HepG2 (cell line): ENCODE measurements around the gene ZCCHC24. TPM values are rescaled to one million over a fixed set of nuclear protein-coding genes. Genes with fewer than 3 reads are reported as not detected.
A peak's percentile ranks its signal among the peaks of the same experiment; 100 is the strongest.

Source experiments
- BORCS8-MEF2B ChIP-seq: sonication (generic); formaldehyde crosslinking; IDR thresholded peaks from 2 replicates; pipeline ENCODE4 v1.8.0; 2022; ENCODE audit warnings: mild to moderate bottlenecking, missing genetic modification reagents
- MEIS2 ChIP-seq: sonication (generic); formaldehyde crosslinking; IDR thresholded peaks from 2 replicates; pipeline ENCODE4 v1.9.0; 2021; ENCODE audit warnings: mild to moderate bottlenecking, missing genetic modification reagents
- RCOR2 ChIP-seq: IDR thresholded peaks from 2 replicates; pipeline ENCODE4 v1.6.1; 2016; ENCODE audit warnings: missing biosample characterization, missing genetic modification reagents
- SATB2 ChIP-seq: sonication (generic); formaldehyde crosslinking; IDR thresholded peaks from 2 replicates; pipeline ENCODE4 v1.5.0; 2020; ENCODE audit warnings: missing genetic modification reagents
- U2AF1 ChIP-seq: fragments of 200-400 bp; formaldehyde crosslinking; optimal IDR thresholded peaks from 2 replicates; pipeline ENCODE3; 2017; ENCODE audit warnings: mild to moderate bottlenecking, low read depth, low read length
- ZFY ChIP-seq: sonication (generic); formaldehyde crosslinking; IDR thresholded peaks from 2 replicates; pipeline ENCODE4 v1.4.0; 2020; ENCODE audit warnings: missing genetic modification reagents
- ZKSCAN8 ChIP-seq: IDR thresholded peaks from 2 replicates; pipeline ENCODE4 v1.6.1; 2016; ENCODE audit warnings: borderline replicate concordance, missing genetic modification reagents, missing compliant biosample characterization
- ZNF331 ChIP-seq: sonication (generic); formaldehyde crosslinking; IDR thresholded peaks from 2 replicates; pipeline ENCODE4 v1.4.0; 2020; ENCODE audit warnings: missing genetic modification reagents
- polyA plus RNA-seq, 8 experiments: library from polyadenylated mRNA; depleted of rRNA in 3 of 8; stranded (reverse) in 7 of 8; unstranded in 1 of 8; fragments of >200 nt; fragmentation: Illumina TruSeq in 4 of 8; extraction: Trizol in 4 of 8; gene quantifications; 2 replicates each; pipeline versions ENCODE4 v1.2.1 to v1.2.3, GENCODE V29; 2011 to 2016; ENCODE audit warnings: low read depth in 4 of 8, missing spikeins in 1 of 8, mixed read lengths in 1 of 8; ENCODE audit not compliant: insufficient read depth in 1 of 8
- total RNA-seq, 5 experiments: library from RNA; depleted of rRNA; stranded (reverse); fragments of >200 nt; fragmentation: Illumina TruSeq; extraction: Trizol; gene quantifications; 2 replicates each; pipeline ENCODE4 v1.2.3, GENCODE V29; 2016; ENCODE audit warnings: low read depth in 1 of 5
- TF ChIP-seq, protein P1 (sequence below): IDR thresholded peaks from 2 replicates; pipeline ENCODE4 v1.6.1; 2016; ENCODE audit warnings: low read depth
- TF ChIP-seq, protein P2 (sequence below): sonication (generic); formaldehyde crosslinking; IDR thresholded peaks from 2 replicates; pipeline ENCODE4 v1.4.0; 2020; ENCODE audit warnings: missing genetic modification reagents
- TF ChIP-seq, protein P3 (sequence below): sonication (generic); formaldehyde crosslinking; IDR thresholded peaks from 2 replicates; pipeline ENCODE4 v1.4.0; 2020; ENCODE audit warnings: missing genetic modification reagents
- TF ChIP-seq, protein P4 (sequence below): sonication (generic); formaldehyde crosslinking; conservative IDR thresholded peaks from 2 replicates; pipeline ENCODE4 v1.8.1; 2023; ENCODE audit warnings: missing genetic modification reagents
- TF ChIP-seq, protein P5 (sequence below): sonication (generic); formaldehyde crosslinking; IDR thresholded peaks from 2 replicates; pipeline ENCODE4 v1.9.0; 2021; ENCODE audit warnings: missing genetic modification reagents, mild to moderate bottlenecking, borderline replicate concordance
- TF ChIP-seq, protein P6 (sequence below): sonication (generic); formaldehyde crosslinking; IDR thresholded peaks from 2 replicates; pipeline ENCODE4 v1.5.1; 2020; ENCODE audit warnings: missing genetic modification reagents, mild to moderate bottlenecking, borderline replicate concordance
- TF ChIP-seq, protein P7 (sequence below): sonication (generic); formaldehyde crosslinking; IDR thresholded peaks from 2 replicates; pipeline ENCODE4 v1.4.0; 2020; ENCODE audit warnings: missing genetic modification reagents
- TF ChIP-seq, protein P8 (sequence below): sonication (generic); formaldehyde crosslinking; IDR thresholded peaks from 2 replicates; pipeline ENCODE4 v1.9.0; 2022; ENCODE audit warnings: low read depth, missing genetic modification reagents

Gene ZCCHC24
- total and polyA plus RNA-seq, 2 of the 13 experiments (the other 11 are each of a cell fraction or from before 2014, with no cell fraction given): 3.1 to 7.9 TPM

DNA sequence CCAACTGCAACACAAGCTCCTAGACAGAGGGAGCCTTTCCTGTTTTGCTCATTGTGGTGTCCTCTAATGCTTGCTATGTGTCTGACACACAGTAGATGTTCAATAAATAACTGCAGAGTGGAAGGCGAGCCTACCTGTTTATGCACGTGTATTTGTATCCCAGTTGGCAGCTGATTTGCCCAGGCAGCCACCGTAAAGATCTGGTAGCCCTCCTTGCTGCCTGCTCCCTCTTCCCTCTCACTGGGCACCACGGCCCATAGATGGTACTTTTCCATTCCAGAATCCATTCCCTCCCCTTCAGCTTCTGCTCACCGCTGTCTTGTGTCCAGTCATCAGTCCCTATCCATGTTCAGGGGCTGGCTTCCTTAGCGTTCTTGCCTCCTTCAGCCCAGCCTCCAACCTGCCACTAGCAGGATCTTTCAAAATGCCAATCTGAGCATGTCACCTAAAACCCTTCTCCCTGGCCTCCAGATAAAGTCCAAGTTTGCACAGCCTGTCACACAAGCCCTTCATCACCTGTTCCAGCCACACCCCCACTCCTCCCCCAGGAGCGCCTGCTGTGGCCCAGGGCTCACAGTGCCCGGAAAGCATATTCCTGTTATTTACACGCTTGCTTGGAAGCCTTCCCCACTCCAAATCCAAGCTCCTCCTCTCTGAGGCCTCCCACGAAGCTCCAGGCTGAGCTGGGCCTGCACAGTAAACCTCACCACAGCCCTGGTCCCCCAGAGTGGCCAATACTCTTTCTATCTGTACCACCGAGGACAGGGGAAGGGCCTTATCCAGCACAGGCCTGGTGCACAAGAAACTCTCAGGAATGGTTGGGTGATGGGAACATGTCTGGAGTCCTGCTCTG, 21.0 kb downstream of the ZCCHC24 start (continued):
- TF ChIP-seq, protein P1, sequence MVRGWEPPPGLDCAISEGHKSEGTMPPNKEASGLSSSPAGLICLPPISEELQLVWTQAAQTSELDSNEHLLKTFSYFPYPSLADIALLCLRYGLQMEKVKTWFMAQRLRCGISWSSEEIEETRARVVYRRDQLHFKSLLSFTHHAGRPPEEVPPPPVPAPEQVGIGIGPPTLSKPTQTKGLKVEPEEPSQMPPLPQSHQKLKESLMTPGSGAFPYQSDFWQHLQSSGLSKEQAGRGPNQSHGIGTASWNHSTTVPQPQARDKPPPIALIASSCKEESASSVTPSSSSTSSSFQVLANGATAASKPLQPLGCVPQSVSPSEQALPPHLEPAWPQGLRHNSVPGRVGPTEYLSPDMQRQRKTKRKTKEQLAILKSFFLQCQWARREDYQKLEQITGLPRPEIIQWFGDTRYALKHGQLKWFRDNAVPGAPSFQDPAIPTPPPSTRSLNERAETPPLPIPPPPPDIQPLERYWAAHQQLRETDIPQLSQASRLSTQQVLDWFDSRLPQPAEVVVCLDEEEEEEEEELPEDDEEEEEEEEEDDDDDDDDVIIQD (CRISPR knock-in tag): peak; percentile 70; the same call in 1 of the 2 replicates
- TF ChIP-seq, protein P2, sequence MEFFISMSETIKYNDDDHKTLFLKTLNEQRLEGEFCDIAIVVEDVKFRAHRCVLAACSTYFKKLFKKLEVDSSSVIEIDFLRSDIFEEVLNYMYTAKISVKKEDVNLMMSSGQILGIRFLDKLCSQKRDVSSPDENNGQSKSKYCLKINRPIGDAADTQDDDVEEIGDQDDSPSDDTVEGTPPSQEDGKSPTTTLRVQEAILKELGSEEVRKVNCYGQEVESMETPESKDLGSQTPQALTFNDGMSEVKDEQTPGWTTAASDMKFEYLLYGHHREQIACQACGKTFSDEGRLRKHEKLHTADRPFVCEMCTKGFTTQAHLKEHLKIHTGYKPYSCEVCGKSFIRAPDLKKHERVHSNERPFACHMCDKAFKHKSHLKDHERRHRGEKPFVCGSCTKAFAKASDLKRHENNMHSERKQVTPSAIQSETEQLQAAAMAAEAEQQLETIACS: no peak
- peak; percentile 22; the same call in 1 of the 2 replicates for TF ChIP-seq ZKSCAN8 (CRISPR knock-in tag)
- TF ChIP-seq, protein P3, sequence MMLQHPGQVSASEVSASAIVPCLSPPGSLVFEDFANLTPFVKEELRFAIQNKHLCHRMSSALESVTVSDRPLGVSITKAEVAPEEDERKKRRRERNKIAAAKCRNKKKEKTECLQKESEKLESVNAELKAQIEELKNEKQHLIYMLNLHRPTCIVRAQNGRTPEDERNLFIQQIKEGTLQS (CRISPR knock-in tag): peak; percentile 65; the same call in 1 of the 2 replicates
- TF ChIP-seq ZFY: peak; percentile 65; the same call in 1 of the 2 replicates
- 0 out of 2 replicates have a peak, but pooled peaks have one; percentile 25 for TF ChIP-seq BORCS8-MEF2B (CRISPR knock-in tag)
- TF ChIP-seq, protein P4, sequence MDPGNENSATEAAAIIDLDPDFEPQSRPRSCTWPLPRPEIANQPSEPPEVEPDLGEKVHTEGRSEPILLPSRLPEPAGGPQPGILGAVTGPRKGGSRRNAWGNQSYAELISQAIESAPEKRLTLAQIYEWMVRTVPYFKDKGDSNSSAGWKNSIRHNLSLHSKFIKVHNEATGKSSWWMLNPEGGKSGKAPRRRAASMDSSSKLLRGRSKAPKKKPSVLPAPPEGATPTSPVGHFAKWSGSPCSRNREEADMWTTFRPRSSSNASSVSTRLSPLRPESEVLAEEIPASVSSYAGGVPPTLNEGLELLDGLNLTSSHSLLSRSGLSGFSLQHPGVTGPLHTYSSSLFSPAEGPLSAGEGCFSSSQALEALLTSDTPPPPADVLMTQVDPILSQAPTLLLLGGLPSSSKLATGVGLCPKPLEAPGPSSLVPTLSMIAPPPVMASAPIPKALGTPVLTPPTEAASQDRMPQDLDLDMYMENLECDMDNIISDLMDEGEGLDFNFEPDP (CRISPR knock-in tag): 0 out of 2 replicates have a peak, but pooled peaks have one; percentile 62
- TF ChIP-seq, protein P5, sequence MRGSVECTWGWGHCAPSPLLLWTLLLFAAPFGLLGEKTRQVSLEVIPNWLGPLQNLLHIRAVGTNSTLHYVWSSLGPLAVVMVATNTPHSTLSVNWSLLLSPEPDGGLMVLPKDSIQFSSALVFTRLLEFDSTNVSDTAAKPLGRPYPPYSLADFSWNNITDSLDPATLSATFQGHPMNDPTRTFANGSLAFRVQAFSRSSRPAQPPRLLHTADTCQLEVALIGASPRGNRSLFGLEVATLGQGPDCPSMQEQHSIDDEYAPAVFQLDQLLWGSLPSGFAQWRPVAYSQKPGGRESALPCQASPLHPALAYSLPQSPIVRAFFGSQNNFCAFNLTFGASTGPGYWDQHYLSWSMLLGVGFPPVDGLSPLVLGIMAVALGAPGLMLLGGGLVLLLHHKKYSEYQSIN (CRISPR knock-in tag): no peak
- TF ChIP-seq ZNF331 (CRISPR knock-in tag): 0 out of 2 replicates have a peak, but pooled peaks have one; percentile 40
- peak; percentile 70 for TF ChIP-seq U2AF1
- TF ChIP-seq RCOR2: 0 out of 2 replicates have a peak, but pooled peaks have one; percentile 51
- TF ChIP-seq MEIS2 (CRISPR knock-in tag): peak; percentile 75
- TF ChIP-seq, protein P6, sequence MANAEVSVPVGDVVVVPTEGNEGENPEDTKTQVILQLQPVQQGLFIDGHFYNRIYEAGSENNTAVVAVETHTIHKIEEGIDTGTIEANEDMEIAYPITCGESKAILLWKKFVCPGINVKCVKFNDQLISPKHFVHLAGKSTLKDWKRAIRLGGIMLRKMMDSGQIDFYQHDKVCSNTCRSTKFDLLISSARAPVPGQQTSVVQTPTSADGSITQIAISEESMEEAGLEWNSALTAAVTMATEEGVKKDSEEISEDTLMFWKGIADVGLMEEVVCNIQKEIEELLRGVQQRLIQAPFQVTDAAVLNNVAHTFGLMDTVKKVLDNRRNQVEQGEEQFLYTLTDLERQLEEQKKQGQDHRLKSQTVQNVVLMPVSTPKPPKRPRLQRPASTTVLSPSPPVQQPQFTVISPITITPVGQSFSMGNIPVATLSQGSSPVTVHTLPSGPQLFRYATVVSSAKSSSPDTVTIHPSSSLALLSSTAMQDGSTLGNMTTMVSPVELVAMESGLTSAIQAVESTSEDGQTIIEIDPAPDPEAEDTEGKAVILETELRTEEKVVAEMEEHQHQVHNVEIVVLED (CRISPR knock-in tag): no peak
- no peak for TF ChIP-seq SATB2 (CRISPR knock-in tag)
- TF ChIP-seq, protein P7, sequence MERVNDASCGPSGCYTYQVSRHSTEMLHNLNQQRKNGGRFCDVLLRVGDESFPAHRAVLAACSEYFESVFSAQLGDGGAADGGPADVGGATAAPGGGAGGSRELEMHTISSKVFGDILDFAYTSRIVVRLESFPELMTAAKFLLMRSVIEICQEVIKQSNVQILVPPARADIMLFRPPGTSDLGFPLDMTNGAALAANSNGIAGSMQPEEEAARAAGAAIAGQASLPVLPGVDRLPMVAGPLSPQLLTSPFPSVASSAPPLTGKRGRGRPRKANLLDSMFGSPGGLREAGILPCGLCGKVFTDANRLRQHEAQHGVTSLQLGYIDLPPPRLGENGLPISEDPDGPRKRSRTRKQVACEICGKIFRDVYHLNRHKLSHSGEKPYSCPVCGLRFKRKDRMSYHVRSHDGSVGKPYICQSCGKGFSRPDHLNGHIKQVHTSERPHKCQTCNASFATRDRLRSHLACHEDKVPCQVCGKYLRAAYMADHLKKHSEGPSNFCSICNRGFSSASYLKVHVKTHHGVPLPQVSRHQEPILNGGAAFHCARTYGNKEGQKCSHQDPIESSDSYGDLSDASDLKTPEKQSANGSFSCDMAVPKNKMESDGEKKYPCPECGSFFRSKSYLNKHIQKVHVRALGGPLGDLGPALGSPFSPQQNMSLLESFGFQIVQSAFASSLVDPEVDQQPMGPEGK (CRISPR knock-in tag): peak; percentile 97
- TF ChIP-seq, protein P8, sequence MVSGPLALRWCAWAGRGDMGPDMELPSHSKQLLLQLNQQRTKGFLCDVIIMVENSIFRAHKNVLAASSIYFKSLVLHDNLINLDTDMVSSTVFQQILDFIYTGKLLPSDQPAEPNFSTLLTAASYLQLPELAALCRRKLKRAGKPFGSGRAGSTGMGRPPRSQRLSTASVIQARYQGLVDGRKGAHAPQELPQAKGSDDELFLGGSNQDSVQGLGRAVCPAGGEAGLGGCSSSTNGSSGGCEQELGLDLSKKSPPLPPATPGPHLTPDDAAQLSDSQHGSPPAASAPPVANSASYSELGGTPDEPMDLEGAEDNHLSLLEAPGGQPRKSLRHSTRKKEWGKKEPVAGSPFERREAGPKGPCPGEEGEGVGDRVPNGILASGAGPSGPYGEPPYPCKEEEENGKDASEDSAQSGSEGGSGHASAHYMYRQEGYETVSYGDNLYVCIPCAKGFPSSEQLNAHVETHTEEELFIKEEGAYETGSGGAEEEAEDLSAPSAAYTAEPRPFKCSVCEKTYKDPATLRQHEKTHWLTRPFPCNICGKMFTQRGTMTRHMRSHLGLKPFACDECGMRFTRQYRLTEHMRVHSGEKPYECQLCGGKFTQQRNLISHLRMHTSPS (CRISPR knock-in tag): 0 out of 2 replicates have a peak, but pooled peaks have one; percentile 41
